HG03432 (cell line): ENCODE results near the gene MEG3.

Experiments
- ATAC-seq: cut with Tn5 transposase; IDR thresholded peaks from one replicate; pipeline ENCODE4 v1.9.1; 2021; ENCODE audit warnings: mild to moderate bottlenecking, moderate library complexity; ENCODE audit not compliant: unreplicated experiment

Gene MEG3

DNA sequence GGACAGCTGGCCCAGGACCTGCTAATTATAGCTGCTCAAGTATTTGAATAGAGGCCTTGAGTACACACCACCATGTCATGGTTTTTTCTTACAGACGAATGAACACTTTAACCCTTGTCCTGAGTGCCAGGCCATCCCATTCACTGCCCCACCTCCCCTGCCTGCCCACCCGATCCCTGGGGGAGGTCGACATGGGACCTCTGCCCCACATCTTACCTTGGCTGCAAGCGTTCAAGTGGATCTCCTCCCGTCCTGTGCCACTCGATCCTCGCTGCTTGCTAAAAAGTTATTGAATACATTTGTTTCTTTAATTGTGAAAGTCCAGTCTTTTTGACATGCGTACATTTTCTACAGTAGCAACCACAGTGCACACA, 67.3 kb downstream of the MEG3 start:
- no peak for ATAC-seq

DNA sequence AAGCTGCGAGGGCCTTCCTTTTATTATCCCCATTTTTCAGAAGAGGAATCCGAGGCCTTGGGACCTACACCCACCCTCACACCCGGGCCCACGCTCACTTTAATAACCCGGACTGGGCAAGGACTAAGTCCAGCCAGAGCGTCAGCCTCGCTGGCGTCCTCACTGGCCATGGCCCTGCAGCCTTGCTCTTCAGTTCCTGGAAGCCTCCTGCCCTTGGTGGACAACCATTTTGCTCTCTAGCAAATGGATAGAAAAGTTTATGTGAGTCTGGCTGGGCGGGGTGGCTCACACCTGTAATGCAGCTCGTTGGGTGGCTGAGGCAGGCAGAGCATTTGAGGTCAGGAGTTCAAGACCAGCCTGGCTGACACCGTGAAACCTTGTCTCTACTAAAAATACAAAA, 67.8 kb downstream of the MEG3 start:
- no peak for ATAC-seq

DNA sequence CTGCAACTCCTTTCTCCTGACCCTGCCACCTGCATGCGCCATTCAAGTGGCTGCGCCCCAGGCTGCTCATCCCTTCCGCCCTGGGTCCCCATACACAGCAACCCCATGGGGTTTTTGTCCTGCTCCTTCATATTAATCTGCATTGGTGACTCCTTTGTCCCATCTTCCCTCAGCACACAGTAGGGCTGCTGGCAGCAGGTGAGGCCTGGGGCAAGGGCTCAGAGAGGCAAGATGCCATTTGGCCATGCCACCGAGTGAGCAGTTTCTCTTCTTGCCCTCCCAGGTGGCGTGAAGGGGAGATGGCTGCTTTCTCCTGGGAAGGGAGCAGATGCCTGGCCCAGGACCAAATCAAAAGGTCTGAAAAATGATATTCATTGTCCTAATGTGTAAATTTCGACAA, 68.5 kb downstream of the MEG3 start:
- no peak for ATAC-seq

DNA sequence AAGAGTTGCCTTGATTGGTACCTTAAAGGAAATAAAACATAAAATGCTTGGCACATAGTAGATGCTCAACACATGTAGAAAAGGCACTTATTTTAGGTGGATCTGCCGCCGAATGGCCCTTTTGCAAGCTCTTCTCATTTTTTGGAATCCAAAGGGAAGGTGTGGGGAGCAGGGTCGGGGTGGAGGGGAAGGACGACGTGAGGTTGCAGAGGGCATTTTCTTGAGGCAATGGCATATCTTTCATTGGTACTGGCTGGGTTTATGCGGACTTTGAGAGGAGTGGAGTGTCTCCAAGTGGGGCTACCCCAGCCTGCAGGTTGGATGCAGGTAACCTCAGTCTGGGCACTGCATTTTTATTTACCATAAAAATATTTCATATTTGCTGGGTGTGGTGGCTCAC, 69.5 kb downstream of the MEG3 start:
- no peak for ATAC-seq

DNA sequence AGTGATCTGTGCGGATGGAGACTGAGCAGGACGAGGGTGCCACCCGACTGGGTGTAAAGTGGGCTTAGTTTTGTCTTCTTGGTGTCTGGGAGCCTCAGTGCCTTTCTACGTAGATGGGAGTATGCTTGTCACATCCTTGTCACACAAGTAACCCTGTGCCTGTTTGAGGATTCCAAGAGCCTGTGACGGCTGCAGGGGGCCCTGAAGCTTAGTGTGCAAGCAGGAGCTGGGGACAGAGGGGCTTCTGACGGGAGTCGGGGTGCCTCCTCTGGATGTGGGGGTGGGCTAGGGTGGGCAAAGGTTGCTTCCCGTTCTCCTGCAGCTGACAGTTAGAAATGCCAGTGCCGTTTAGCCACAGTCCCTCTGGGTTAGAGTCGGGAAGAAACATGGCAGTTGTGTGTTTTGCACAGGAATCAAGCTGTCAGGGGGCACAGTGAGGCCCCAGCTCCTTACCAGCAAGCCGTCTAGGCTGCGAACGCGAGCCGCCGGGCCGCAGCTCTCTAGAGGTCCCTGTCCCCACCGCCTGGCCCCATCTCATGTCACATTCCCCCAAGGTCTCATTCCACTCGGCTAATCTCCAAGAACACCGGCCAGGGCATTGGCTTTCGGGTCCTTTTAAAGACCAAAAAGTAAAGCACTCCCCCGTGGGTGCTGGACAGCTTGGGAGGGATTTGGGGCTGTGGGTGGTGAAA, 70.6 kb downstream of the MEG3 start:
- ATAC-seq, result no peak

GRCh38 chr14:100898465-100898864, 72.5 kb downstream of the MEG3 start:
- ATAC-seq, result no peak

GRCh38 chr14:100898935-100899883, 73.3 kb downstream of the MEG3 start:
- ATAC-seq, result no peak

GRCh38 chr14:100899884-100900771, 74.2 kb downstream of the MEG3 start:
- no peak for ATAC-seq

DNA sequence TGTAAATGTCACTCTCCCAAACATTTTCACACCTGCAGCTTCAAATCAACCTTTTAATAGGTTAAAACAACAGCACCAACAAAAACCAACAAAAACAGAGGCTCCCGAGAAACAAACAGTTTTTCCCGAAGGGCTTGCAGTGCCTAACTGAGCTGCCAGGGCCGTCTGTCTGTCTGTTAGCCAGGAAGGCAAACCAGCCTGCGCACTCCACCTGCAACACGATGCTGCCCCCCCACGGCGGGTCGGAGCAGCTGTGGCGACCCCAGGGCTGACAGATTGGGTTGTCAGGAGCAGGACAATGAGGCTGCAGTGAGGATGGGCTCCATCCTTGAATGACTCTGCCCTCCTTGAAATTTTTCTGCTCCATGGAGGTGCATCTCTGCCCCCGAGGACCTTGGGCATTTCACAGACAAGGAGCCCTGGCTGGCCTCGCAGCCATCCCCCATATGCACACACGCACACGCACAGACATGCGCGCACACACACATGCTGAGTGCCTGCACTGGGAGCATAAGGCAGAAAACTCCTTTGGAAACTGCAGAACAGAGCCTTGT, 75.0 kb downstream of the MEG3 start:
- ATAC-seq, result no peak

- no peak for ATAC-seq
Observed at GRCh38 chr14:100901391-100902183, 75.7 kb downstream of the MEG3 start.

GRCh38 chr14:100902295-100903133, 76.6 kb downstream of the MEG3 start:
- no peak for ATAC-seq

DNA sequence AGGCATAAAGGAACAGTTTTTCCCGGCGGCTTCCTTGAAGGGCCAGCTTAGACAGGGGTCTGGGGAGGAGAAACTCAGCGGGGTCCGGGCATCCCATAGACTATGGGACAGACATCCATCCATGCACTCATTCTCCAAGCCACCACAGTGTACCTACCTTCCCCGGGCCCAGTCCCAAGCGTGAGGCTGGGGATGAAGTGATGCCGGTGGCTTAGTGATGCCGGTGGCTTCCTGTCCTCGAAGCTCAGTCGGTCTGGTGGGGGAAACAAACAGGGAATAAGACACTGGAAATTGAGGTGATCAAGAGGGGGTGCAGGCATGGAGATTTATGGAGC, 77.2 kb downstream of the MEG3 start:
- no peak for ATAC-seq

DNA sequence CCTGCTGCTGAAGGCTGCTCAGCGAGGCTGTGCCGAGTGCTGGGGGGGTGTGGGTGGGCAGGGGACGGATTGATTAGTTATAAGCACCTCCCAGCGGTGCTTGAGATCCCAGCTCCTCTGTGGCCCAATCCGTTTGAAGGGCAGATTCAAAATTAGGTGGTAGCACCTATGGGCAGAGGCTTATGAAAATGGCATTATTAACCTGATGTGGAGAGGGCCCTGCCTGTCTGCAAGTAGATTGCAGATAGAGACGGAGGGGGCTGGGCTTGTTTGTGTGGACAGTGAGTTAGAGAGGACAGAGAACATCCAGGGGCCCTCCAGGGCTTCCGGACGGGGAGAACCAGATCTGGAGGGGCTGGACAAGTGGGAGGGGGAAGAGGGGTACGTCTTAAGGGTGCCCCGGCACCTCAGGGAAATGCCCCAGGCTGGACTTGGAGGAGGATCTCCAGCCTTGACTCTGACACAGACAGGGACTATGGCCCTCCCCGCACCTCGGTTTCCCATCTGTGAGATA, 77.8 kb downstream of the MEG3 start, which contains the start of gene RTL1:
Gene RTL1, minus strand, starts transcription at position 51 of the 514 bp plus-strand sequence. CDS start 18,934 bp downstream, outside the sequence.
- no peak for ATAC-seq

DNA sequence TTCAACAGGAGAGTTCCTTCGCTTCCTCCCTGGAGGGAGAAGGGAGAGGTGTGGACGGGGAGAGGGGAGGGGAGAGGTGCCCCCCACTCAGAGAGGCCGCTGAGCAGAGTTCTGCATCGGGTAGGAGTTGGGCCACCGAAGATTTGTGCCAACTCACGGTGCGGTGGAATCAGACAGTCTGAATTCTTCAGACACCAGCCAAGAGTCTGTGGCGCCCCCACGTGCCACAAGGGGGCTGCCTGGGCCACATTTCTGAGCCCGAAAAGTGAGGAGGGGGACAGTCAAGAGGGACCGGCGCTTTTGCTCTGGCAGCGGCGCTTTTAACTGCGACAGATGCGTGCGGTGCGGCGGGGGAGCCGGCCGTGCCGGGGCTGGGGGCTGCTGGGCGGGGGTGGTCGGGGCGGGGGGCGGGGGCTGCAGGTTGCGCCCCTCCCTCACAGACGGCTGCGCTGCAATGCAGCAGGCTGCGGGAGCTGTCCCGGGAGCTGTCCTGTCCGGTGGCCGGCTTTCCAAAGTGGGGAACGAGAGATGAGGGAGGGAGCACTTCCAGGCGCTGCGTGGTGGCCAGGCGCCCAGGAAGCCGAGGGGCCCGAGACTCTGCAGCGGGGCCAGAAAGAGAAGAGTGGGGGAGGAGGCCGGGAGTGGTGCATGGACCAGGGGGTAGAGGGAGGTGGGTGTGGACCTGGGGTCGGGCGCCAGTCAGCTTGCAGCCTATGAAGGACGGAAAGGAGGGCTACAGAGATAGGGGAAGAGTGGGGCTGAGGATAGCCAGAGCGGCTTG, 78.6 kb downstream of the MEG3 start:
- ATAC-seq, result no peak

- ATAC-seq, result no peak
Observed at GRCh38 chr14:100905166-100905565, 79.2 kb downstream of the MEG3 start.

- ATAC-seq, result no peak
Observed at GRCh38 chr14:100906420-100906819, 80.5 kb downstream of the MEG3 start.

- ATAC-seq, result no peak
Observed at GRCh38 chr14:100907240-100907639, 81.3 kb downstream of the MEG3 start.

GRCh38 chr14:100909439-100909838, 83.5 kb downstream of the MEG3 start:
- no peak for ATAC-seq
